HG02885 (cell line): ENCODE results near the gene PRCD.

Experiments used
- ATAC-seq: cut with Tn5 transposase; IDR thresholded peaks from one replicate; pipeline ENCODE4 v1.9.1; 2021; ENCODE audit warnings: mild to moderate bottlenecking; ENCODE audit not compliant: unreplicated experiment, poor library complexity

Gene PRCD

GRCh38 chr17:76537578-76538280 lies 2.1 kb upstream of the PRCD start, which contains the start of gene CYGB:
Gene CYGB (minus strand): TSS chr17:76537709. CDS start chr17:76537542, 167 bp downstream.
- no peak for ATAC-seq

DNA sequence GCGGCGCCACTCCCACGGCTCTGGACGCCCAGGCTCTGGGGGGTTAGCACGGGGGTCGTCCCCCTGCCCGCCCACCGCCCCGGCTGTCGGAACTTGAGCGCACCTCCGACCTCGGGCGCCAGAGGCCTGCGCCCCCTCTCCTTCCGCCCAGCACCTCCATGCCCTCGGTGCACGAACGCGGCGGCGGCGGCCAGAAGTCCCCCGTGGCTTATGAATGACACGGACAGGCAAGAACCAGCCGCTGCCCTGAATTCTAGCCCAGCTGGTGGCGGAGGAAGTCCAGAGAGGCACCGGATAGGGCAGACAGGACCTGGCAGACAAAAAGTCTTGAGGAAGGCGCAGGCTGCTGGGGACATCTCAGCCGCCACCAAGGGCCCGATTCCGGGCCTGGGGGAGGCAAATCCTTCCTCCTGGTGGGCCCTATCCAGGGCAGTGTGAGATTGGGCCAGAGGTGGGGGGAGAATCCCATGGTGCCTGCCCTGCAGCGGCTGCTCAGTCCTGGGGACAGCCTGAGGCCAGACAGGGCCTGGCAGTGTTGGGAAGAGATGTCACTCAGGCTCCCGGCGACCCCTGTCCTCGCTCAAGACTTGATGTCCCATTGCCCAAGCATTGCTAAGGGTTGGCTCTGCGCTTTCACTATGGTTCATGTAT lies 1.4 kb upstream of the PRCD start:
- ATAC-seq, result no peak

GRCh38 chr17:76538941-76539570 lies 788 bp upstream of the PRCD start:
- ATAC-seq, result no peak

GRCh38 chr17:76540381-76541300 lies 797 bp downstream of the PRCD start:
- ATAC-seq, result no peak

DNA sequence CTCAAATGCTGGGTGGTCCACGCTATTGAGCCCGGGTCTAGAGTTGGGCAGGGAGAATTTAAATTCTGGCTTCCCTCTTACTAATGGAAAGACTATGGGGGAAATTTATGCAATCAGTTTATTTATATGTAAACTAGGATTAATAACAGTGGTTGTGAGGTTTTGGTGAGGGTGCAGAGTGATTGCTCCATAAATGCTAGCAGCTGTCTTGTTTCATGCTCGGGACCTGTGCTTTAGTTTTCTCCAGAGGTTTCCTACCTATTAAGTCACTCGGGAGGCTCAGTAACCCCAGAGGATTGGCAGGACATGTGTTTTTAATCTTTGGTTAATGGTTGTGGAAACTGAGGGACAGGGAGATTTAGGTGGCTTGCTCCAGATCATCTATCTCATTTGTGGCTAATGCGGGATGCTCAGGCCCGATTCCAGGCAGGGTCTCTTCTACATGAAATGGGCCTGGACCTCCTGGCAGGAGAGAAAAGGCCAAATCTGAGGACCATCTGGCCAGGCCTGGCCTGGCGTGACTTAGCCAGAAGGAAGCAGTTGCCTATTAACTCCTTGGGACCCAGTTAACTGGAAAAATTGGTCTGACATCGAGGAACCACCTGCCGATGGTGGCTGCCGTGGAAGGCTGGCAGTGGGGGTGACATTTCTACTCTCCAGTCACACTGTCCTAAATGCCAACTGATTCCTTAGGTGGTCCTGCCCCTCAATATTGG lies 2.1 kb downstream of the PRCD start:
- no peak for ATAC-seq

DNA sequence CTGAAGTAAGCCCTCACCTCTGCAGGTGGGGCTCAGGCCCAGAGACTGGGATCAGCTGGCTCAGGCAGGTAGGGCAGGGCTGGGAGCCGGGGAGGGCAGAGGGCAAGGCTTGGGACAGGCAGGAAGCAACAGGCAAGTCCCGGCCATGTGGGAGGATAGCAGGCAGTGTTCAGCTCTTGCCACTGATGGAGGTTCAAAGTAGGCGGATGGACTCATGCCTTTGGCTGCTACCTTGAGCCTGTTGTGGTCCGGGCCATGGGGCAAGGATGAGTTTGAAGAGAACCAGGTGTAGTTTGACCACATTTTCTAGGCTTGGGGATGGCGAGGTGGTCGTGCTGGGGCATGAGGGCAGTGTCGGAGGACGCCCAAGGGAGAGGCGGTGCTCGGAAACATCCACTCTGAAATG lies 2.7 kb downstream of the PRCD start:
- no peak for ATAC-seq

GRCh38 chr17:76542984-76543383 lies 3.1 kb downstream of the PRCD start:
- no peak for ATAC-seq

- ATAC-seq, result no peak
These were observed 3.6 kb downstream of the PRCD start for GRCh38 chr17:76543482-76543825.

DNA sequence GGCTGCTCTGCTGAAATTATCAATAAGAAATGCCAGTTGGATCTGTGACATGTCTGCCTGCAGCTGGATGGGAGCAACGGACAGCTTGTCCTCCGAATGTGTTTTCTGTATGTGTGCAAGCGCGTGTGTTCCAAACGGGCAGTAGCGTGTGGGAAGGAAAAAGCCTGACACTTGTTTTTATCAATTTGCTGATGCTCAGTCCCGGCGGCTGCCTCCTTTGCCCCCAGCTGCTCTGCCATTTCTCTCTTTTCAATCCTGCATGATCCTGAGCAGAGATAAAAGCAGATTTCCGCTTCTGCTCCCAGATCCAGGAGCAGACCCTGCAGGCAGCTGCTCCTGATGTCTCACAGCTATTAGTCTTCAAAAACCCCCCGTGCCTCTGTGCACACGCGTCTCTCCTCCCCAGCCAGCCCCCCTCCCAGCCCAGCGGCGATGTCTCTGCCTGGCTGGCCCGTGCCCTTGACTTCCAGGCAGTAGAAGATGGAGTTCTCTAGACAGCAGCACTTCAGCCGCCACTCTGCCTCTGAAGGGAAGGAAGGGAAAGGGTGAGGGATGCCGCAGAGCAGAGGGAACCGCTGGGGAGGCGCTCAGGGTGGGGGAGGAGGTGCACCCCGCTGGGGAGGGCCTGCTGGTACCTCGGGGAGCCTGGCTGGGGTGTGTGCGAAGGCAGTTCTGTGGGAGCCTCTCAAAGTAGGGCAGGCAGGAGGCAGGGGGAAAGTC lies 4.1 kb downstream of the PRCD start:
- no peak for ATAC-seq

DNA sequence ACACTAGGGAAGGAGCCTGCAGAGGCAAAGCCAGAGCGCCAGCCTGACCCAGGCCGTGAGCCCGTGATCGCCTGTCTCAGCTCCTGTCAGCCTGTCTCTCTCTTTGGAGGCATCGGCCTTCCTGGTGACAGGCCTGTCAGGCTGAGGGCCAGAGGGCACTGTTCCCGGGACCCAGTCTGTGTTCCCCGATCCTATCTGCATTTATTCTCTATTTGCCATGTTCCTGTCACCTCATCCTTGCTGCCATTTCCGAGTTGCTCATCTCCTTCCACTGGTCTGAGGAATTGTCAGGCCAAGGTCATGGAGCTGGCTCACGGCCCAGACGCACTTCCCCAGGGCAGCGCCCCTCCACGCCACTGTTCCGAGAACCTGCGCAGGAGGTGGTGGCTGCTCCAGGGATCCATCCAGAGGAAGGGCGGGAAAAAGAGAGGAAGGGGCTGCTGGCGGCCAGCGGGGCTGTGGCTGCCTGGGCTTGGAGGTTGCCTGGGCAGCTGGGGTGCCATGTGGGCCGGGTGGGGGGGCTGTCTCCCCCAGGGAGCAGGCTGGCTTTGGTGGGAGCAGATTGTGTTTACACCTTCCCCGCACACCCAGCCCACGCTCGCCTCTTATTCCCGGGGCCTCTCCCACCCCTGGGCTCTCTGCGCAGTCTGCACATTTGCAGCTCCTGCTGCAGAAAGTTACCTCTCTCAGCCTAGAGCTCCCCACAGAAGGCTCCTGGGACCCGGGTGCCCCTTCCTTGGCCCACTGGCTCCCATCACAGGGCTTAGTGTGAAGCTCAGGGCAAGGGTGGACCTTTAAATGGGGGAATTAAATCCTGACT lies 4.9 kb downstream of the PRCD start:
- no peak for ATAC-seq

DNA sequence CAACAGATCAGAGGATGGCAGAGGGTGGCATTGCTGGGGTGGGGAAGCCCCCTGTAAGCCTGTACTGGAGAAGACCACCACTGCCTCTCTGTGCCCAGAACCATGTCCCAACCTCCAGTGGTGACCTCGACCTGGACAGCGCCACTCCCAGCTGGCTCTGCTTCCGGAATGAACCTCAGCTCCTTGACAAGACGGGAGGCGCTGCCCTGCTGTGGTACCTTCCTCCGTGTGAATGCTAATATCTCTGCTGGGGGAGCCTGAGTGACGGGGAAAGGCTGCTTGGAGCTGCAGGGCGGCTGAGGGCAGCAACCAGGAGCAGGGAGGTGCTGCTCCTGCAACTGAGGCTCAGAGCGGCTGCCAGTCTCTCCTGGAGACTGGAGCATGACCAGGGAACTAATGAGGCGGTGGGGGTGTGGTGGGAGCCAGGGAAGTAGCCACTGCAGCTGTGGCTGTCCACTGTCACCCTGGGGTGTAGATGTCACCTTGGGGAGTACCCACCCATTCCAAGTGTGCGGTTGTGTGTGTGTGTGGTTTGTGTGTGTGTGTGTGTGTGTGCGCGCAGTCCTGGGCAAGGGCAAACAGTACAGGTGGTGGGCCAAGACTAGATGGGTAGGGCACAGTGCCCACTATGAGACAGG lies 6.2 kb downstream of the PRCD start:
- ATAC-seq, result no peak

GRCh38 chr17:76546556-76547182 lies 6.8 kb downstream of the PRCD start:
- no peak for ATAC-seq

- ATAC-seq, result no peak
These were observed 7.4 kb downstream of the PRCD start for GRCh38 chr17:76547183-76547641.

DNA sequence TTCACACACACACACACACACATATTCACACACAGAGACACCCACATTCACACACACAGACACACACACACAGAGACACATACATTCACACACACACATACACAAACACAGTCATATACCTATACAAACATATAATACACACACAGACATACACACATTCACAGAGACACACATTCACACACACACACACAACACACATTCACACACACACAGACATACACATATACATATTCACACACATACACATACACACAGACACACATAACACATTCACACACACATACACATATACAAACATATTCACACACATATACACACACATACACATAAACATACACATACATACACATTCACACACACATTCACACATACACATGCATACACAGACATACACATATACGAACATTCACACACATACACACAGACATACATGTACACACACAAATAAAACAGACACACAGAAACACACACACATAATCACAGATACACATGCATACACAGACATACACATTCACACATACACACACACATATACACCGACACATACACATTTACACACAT lies 7.9 kb downstream of the PRCD start:
- no peak for ATAC-seq

GRCh38 chr17:76548378-76549214 lies 8.8 kb downstream of the PRCD start:
- ATAC-seq, result no peak

GRCh38 chr17:76549215-76549518 lies 9.3 kb downstream of the PRCD start:
- no peak for ATAC-seq

- no peak for ATAC-seq
These were observed 9.7 kb downstream of the PRCD start for GRCh38 chr17:76549539-76549938.
